ENCODE results near the gene ALDH1A2.
"Not testable (repeated sequence)": the region's sequence is repeated elsewhere in the genome, so short reads cannot be mapped to it uniquely, and the experiment has no call there.

The ALDH1A2 gene

GRCh38 chr15:58040150-58040549 is 25.4 kb downstream of the ALDH1A2 start:
- Histone ChIP-seq H3K27ac (ENCODE audit: low read depth, low read length) (no peak overlapping the region), H3K9ac (ENCODE audit: low read length) (no peak overlapping the region), H3K4me1 (ENCODE audit: control insufficient read depth, insufficient read depth, low read length) (0 out of 2 replicates have a peak, but pooled peaks cover 6% of the 10 kb centered on the region), H3K9me3 (ENCODE audit: control insufficient read depth, insufficient read depth, low read depth, low read length) (no peaks in the 10 kb centered on the region), H3K27me3 (ENCODE audit: control insufficient read depth, insufficient read depth, low read length) (peaks cover 2% of the 10 kb centered on the region), H3K36me3 (ENCODE audit: control insufficient read depth, insufficient read depth, low read length) (no peaks in the 10 kb centered on the region), H3K4me3 (ENCODE audit: low read depth, low read length) (no peak overlapping the region)

- Histone ChIP-seq H3K9me3 (ENCODE audit: control insufficient read depth, insufficient read depth, low read depth, low read length) (no peaks in the 10 kb centered on the region), H3K27me3 (ENCODE audit: control insufficient read depth, insufficient read depth, low read length) (no peaks in the 10 kb centered on the region; the same call in 1 of the 2 replicates), H3K4me1 (ENCODE audit: control insufficient read depth, insufficient read depth, low read length) (0 out of 2 replicates have a peak, but pooled peaks cover 6% of the 10 kb centered on the region), H3K9ac (ENCODE audit: low read length) (no peak overlapping the region), H3K27ac (ENCODE audit: low read depth, low read length) (no peak overlapping the region), H3K4me3 (ENCODE audit: low read depth, low read length) (no peak overlapping the region), H3K36me3 (ENCODE audit: control insufficient read depth, insufficient read depth, low read length) (no peaks in the 10 kb centered on the region)
These were observed 26.2 kb downstream of the ALDH1A2 start for GRCh38 chr15:58039079-58040035.

GRCh38 chr15:58038426-58039078 is 27.0 kb downstream of the ALDH1A2 start:
- H3K4me1 ChIP-seq (ENCODE audit: control insufficient read depth, insufficient read depth, low read length): 0 out of 2 replicates have a peak, but pooled peaks cover 6% of the 10 kb centered on the region
- H3K27me3 ChIP-seq (ENCODE audit: control insufficient read depth, insufficient read depth, low read length): no peaks in the 10 kb centered on the region

GRCh38 chr15:58037723-58038301 is 27.7 kb downstream of the ALDH1A2 start:
- no peak overlapping the region for H3K27ac ChIP-seq (ENCODE audit: low read depth, low read length)
- 0 out of 2 replicates have a peak, but pooled peaks cover 6% of the 10 kb centered on the region for H3K4me1 ChIP-seq (ENCODE audit: control insufficient read depth, insufficient read depth, low read length)
- no peak overlapping the region for H3K9ac ChIP-seq (ENCODE audit: low read length)
- no peak overlapping the region for H3K4me3 ChIP-seq (ENCODE audit: low read depth, low read length)
- no peaks in the 10 kb centered on the region for H3K27me3 ChIP-seq (ENCODE audit: control insufficient read depth, insufficient read depth, low read length)
- H3K36me3 ChIP-seq (ENCODE audit: control insufficient read depth, insufficient read depth, low read length): no peaks in the 10 kb centered on the region
- no peaks in the 10 kb centered on the region for H3K9me3 ChIP-seq (ENCODE audit: control insufficient read depth, insufficient read depth, low read depth, low read length)

More at GRCh38 chr15:58038426-58039078, 27.0 kb downstream of the ALDH1A2 start:
- Histone ChIP-seq H3K4me3 (ENCODE audit: low read depth, low read length) (no peak overlapping the region), H3K36me3 (ENCODE audit: control insufficient read depth, insufficient read depth, low read length) (no peaks in the 10 kb centered on the region), H3K9ac (ENCODE audit: low read length) (no peak overlapping the region), H3K27ac (ENCODE audit: low read depth, low read length) (no peak overlapping the region), H3K9me3 (ENCODE audit: control insufficient read depth, insufficient read depth, low read depth, low read length) (no peaks in the 10 kb centered on the region)

GRCh38 chr15:58036579-58036978 is 28.9 kb downstream of the ALDH1A2 start:
- no peak overlapping the region for H3K27ac ChIP-seq (ENCODE audit: low read depth, low read length)
- H3K36me3 ChIP-seq (ENCODE audit: control insufficient read depth, insufficient read depth, low read length): no peaks in the 10 kb centered on the region
- H3K27me3 ChIP-seq (ENCODE audit: control insufficient read depth, insufficient read depth, low read length): no peaks in the 10 kb centered on the region
- 0 out of 2 replicates have a peak, but pooled peaks cover 6% of the 10 kb centered on the region for H3K4me1 ChIP-seq (ENCODE audit: control insufficient read depth, insufficient read depth, low read length)
- no peak overlapping the region for H3K9ac ChIP-seq (ENCODE audit: low read length)
- H3K4me3 ChIP-seq (ENCODE audit: low read depth, low read length): no peak overlapping the region
- no peaks in the 10 kb centered on the region for H3K9me3 ChIP-seq (ENCODE audit: control insufficient read depth, insufficient read depth, low read depth, low read length)

- H3K27me3 ChIP-seq (ENCODE audit: control insufficient read depth, insufficient read depth, low read length); H3K4me3 ChIP-seq (ENCODE audit: low read depth, low read length); H3K4me1 ChIP-seq (ENCODE audit: control insufficient read depth, insufficient read depth, low read length); H3K9ac ChIP-seq (ENCODE audit: low read length); H3K27ac ChIP-seq (ENCODE audit: low read depth, low read length); H3K36me3 ChIP-seq (ENCODE audit: control insufficient read depth, insufficient read depth, low read length): not testable (repeated sequence)
- H3K9me3 ChIP-seq (ENCODE audit: control insufficient read depth, insufficient read depth, low read depth, low read length): peaks cover 20% of the 10 kb centered on the region
These were observed 37.1 kb downstream of the ALDH1A2 start for GRCh38 chr15:58028392-58028791.

GRCh38 chr15:58026552-58026951 is 39.0 kb downstream of the ALDH1A2 start:
- Histone ChIP-seq H3K36me3 (ENCODE audit: control insufficient read depth, insufficient read depth, low read length) (no peaks in the 10 kb centered on the region), H3K9me3 (ENCODE audit: control insufficient read depth, insufficient read depth, low read depth, low read length) (peaks cover 21% of the 10 kb centered on the region), H3K27me3 (ENCODE audit: control insufficient read depth, insufficient read depth, low read length) (no peaks in the 10 kb centered on the region), H3K9ac (ENCODE audit: low read length) (no peak overlapping the region), H3K27ac (ENCODE audit: low read depth, low read length) (no peak overlapping the region), H3K4me3 (ENCODE audit: low read depth, low read length) (no peak overlapping the region), H3K4me1 (ENCODE audit: control insufficient read depth, insufficient read depth, low read length) (no peaks in the 10 kb centered on the region)

GRCh38 chr15:58026051-58026450 is 39.5 kb downstream of the ALDH1A2 start:
- Histone ChIP-seq H3K27me3 (ENCODE audit: control insufficient read depth, insufficient read depth, low read length) (no peaks in the 10 kb centered on the region), H3K27ac (ENCODE audit: low read depth, low read length) (no peak overlapping the region), H3K9me3 (ENCODE audit: control insufficient read depth, insufficient read depth, low read depth, low read length) (peaks cover 21% of the 10 kb centered on the region), H3K4me1 (ENCODE audit: control insufficient read depth, insufficient read depth, low read length) (no peaks in the 10 kb centered on the region), H3K36me3 (ENCODE audit: control insufficient read depth, insufficient read depth, low read length) (no peaks in the 10 kb centered on the region), H3K4me3 (ENCODE audit: low read depth, low read length) (no peak overlapping the region), H3K9ac (ENCODE audit: low read length) (no peak overlapping the region)

GRCh38 chr15:58021332-58022230 is 43.9 kb downstream of the ALDH1A2 start:
- no peaks in the 10 kb centered on the region for H3K36me3 ChIP-seq (ENCODE audit: control insufficient read depth, insufficient read depth, low read length)
- no peak overlapping the region for H3K27ac ChIP-seq (ENCODE audit: low read depth, low read length)
- no peak overlapping the region for H3K4me3 ChIP-seq (ENCODE audit: low read depth, low read length)
- no peak overlapping the region for H3K9ac ChIP-seq (ENCODE audit: low read length)
- no peaks in the 10 kb centered on the region for H3K27me3 ChIP-seq (ENCODE audit: control insufficient read depth, insufficient read depth, low read length)
- no peaks in the 10 kb centered on the region for H3K4me1 ChIP-seq (ENCODE audit: control insufficient read depth, insufficient read depth, low read length)
- peaks cover 19% of the 10 kb centered on the region for H3K9me3 ChIP-seq (ENCODE audit: control insufficient read depth, insufficient read depth, low read depth, low read length)
